A549 (cell line): ENCODE data around the gene CHST7. TPM values are rescaled to one million over a fixed set of nuclear protein-coding genes. Genes with fewer than 3 reads are reported as not detected.
A peak's percentile ranks its signal among the peaks of the same experiment; 100 is the strongest.

Experiments
- ATAC-seq, 2 experiments: fragments of 200-7000 bp in 1 of 2; fragments of >200 bp in 1 of 2; cut with Nextera tagmentation in 1 of 2; cut with Tn5 transposase in 1 of 2; 3 replicates each; pipeline versions ENCODE4 v1.8.0 to v1.9.1; 2018 to 2020; ENCODE audit warnings: mild to moderate bottlenecking in 1 of 2, moderate library complexity in 1 of 2
- CTCF ChIA-PET: fragments of 300-600 bp; sonication (Branson Sonifier 250); formaldehyde crosslinking; extraction: SDS; loops from one replicate; lab custom pipeline; 2021; ENCODE audit warnings: antibody characterized with exemption, inconsistent platforms; lab: Yijun Ruan, JAX
- POLR2A ChIA-PET: fragments of 350-600 bp; formaldehyde crosslinking; extraction: SDS; loops from one replicate; lab custom pipeline; 2021; ENCODE audit warnings: antibody characterized with exemption, inconsistent platforms; lab: Yijun Ruan, JAX
- DNase-seq, 2 experiments: peaks; one replicate each; pipeline versions ENCODE4 v3.0.0 to v3.0.0-alpha.2; 2011 to 2016; ENCODE audit warnings: low read depth in 1 of 2, low spot score in 1 of 2
- FAIRE-seq: peaks from 2 replicates; lab custom pipeline; 2011; peaks lifted over from hg19 to GRCh38; lab: Jason Lieb, UNC
- H3K27ac ChIP-seq, 2 experiments: fragments of >200 bp; sonication (Bioruptor Twin); formaldehyde crosslinking; 3 replicates each; pipeline ENCODE4 v1.5.1; 2016 to 2017
- H3K4me1 ChIP-seq: fragments of >200 bp; sonication (Bioruptor Twin); formaldehyde crosslinking; 3 replicates; pipeline ENCODE4 v1.6.1; 2016
- H3K4me2 ChIP-seq: fragments of >200 bp; sonication (Bioruptor Twin); formaldehyde crosslinking; 3 replicates; pipeline ENCODE4 v1.6.1; 2016
- H3K4me3 ChIP-seq: fragments of >200 bp; sonication (Bioruptor Twin); formaldehyde crosslinking; 3 replicates; pipeline ENCODE4 v1.5.1; 2016
- H3K9me3 ChIP-seq: fragments of >200 bp; sonication (Bioruptor Twin); formaldehyde crosslinking; 3 replicates; pipeline ENCODE4 v1.6.1; 2016
- BHLHE40 ChIP-seq: IDR thresholded peaks from 2 replicates; pipeline ENCODE4 v1.6.1; 2012; ENCODE audit warnings: low read depth, low read length, inconsistent platforms
- CHD2 ChIP-seq: fragments of 150-350 bp; IDR thresholded peaks from 2 replicates; pipeline ENCODE4 v1.6.1; 2014; ENCODE audit warnings: low read length; ENCODE audit not compliant: partially characterized antibody
- CHD4 ChIP-seq: fragments of 200-600 bp; sonication (generic); IDR thresholded peaks from 2 replicates; pipeline ENCODE4 v1.6.1; 2016; ENCODE audit warnings: antibody characterized with exemption, mild to moderate bottlenecking, borderline replicate concordance
- EHMT2 ChIP-seq: fragments of 200-600 bp; sonication (generic); IDR thresholded peaks from 2 replicates; pipeline ENCODE4 v1.6.1; 2016; ENCODE audit warnings: antibody characterized with exemption, low read depth, mild to moderate bottlenecking, moderate library complexity
- ESRRA ChIP-seq: fragments of 150-350 bp; IDR thresholded peaks from 2 replicates; pipeline ENCODE4 v1.6.1; 2014; ENCODE audit warnings: mild to moderate bottlenecking, low read length, borderline replicate concordance
- FOSB ChIP-seq: fragments of 250-450 bp; sonication (Bioruptor Pico); IDR thresholded peaks from 2 replicates; pipeline ENCODE4 v1.5.0; 2020; ENCODE audit warnings: mild to moderate bottlenecking, moderate library complexity
- FOSL2 ChIP-seq, 2 experiments: fragments of 450-650 bp in 1 of 2; fragments of >200 bp in 1 of 2; sonication (Bioruptor Twin) in 1 of 2; formaldehyde crosslinking; IDR thresholded peaks; 2 replicates each; pipeline versions ENCODE4 v1.5.0 to v1.6.1; 2016 to 2020; ENCODE audit warnings: mild to moderate bottlenecking in 1 of 2, moderate library complexity in 1 of 2
- HOXB13 ChIP-seq: fragments of 250-450 bp; sonication (Bioruptor Pico); IDR thresholded peaks from 2 replicates; pipeline ENCODE4 v1.5.0; 2020; ENCODE audit warnings: low read depth, mild to moderate bottlenecking, moderate library complexity
- HOXB5 ChIP-seq: fragments of 250-450 bp; sonication (Bioruptor Pico); IDR thresholded peaks from 2 replicates; pipeline ENCODE4 v1.5.0; 2020; ENCODE audit warnings: mild to moderate bottlenecking, moderate library complexity
- JUN ChIP-seq, 2 experiments: fragments of >200 bp; sonication (Bioruptor Twin); formaldehyde crosslinking; IDR thresholded peaks; 2 replicates in 1 of 2; 3 replicates in 1 of 2; pipeline ENCODE4 v1.6.1; 2016 to 2017
- KDM5A ChIP-seq: fragments of 200-600 bp; sonication (generic); IDR thresholded peaks from 2 replicates; pipeline ENCODE4 v1.6.1; 2016; ENCODE audit warnings: antibody characterized with exemption, mild to moderate bottlenecking
- MAZ ChIP-seq: fragments of 150-350 bp; IDR thresholded peaks from 2 replicates; pipeline ENCODE4 v1.6.1; 2014; ENCODE audit warnings: antibody characterized with exemption, low read depth, low read length, borderline replicate concordance
- NFE2L2 ChIP-seq: fragments of 150-350 bp; conservative IDR thresholded peaks from 2 replicates; pipeline ENCODE4 v1.6.1; 2014; ENCODE audit warnings: low read length
- NR3C1 ChIP-seq: fragments of >200 bp; sonication (Bioruptor Twin); formaldehyde crosslinking; IDR thresholded peaks from 3 replicates; pipeline ENCODE4 v1.6.1; 2017
- POLR2A ChIP-seq: IDR thresholded peaks from 2 replicates; pipeline ENCODE4 v1.6.1; 2012; ENCODE audit warnings: mild to moderate bottlenecking, low read length
- RAD21 ChIP-seq, 2 experiments: fragments of >200 bp in 1 of 2; sonication (Bioruptor Twin) in 1 of 2; formaldehyde crosslinking in 1 of 2; IDR thresholded peaks in 1 of 2; conservative IDR thresholded peaks in 1 of 2; 2 replicates in 1 of 2; 3 replicates in 1 of 2; pipeline ENCODE4 v1.6.1; 2012 to 2018; ENCODE audit warnings: inconsistent platforms in 1 of 2
- TFCP2L1 ChIP-seq: fragments of 250-450 bp; sonication (Bioruptor Pico); IDR thresholded peaks from 2 replicates; pipeline ENCODE4 v1.5.0; 2021; ENCODE audit warnings: mild to moderate bottlenecking
- ZFP36 ChIP-seq: fragments of 450-650 bp; IDR thresholded peaks from 2 replicates; pipeline ENCODE4 v1.6.1; 2014; ENCODE audit warnings: borderline replicate concordance; ENCODE audit not compliant: partially characterized antibody
- WGBS: methylation state at CpG from one replicate; pipeline ENCODE4 v1.1.6; 2017; ENCODE audit errors: missing lambda C conversion rate; 5-methylcytosine and 5-hydroxymethylcytosine counted together
- polyA plus RNA-seq, 4 experiments: library from polyadenylated mRNA; depleted of rRNA in 3 of 4; stranded (reverse); fragments of >200 nt; fragmentation: RNase III in 1 of 4; extraction: RNeasy Plus Mini Kit Qiagen cat#74134 plus additional on column Dnase treatment in 1 of 4; gene quantifications; 2 replicates in 3 of 4; 3 replicates in 1 of 4; pipeline ENCODE4 v1.2.3, GENCODE V29; 2011 to 2017
- TF ChIP-seq, protein P1 (sequence below): fragments of 150-350 bp; IDR thresholded peaks from 2 replicates; pipeline ENCODE4 v1.6.1; 2014; ENCODE audit warnings: low read depth, mild to moderate bottlenecking, low read length
- TF ChIP-seq, protein P2 (sequence below): fragments of 250-450 bp; sonication (Bioruptor Pico); IDR thresholded peaks from 2 replicates; pipeline ENCODE4 v1.5.0; 2020; ENCODE audit warnings: low read depth, mild to moderate bottlenecking, moderate library complexity
- TF ChIP-seq, protein P3 (sequence below): IDR thresholded peaks from 2 replicates; pipeline ENCODE4 v1.6.1; 2012
- TF ChIP-seq, protein P4 (sequence below): fragments of 200-600 bp; sonication (generic); IDR thresholded peaks from 2 replicates; pipeline ENCODE4 v1.6.1; 2016; ENCODE audit warnings: antibody characterized with exemption, mild to moderate bottlenecking, moderate library complexity
- TF ChIP-seq, protein P5 (sequence below): IDR thresholded peaks from 2 replicates; pipeline ENCODE4 v1.6.1; 2012

The CHST7 gene
- polyA plus RNA-seq, 2 of the 4 experiments (the other 2 are of a cell fraction): 6.5 to 18.8 TPM

DNA sequence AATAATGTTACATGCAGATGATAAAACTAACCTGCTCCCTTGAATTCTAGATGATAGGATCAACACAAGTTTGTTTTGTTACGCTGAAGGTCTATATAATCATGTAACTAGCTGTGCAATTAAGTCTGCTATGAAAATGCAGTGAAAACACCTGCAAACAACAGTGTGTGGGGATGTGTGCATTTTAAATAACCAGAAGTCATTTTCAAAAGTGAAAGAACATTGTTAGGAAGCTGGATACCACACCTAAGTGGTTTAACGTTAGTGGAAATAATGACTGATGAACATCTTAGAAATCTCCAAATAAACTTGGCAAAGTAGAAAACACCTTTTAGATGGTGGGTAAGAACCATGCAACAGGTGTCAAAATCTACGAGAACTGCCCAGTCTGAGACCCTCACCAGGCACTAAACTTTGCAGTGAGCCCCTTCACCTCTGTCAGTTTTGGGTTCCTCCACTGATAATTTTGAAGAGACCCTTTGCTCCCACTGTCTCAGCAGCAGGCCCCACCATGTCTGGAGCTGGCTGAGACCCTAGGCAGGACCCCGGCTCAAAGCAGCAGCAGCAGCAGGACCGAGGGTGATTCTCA is 36.6 kb downstream of the CHST7 start:
- DNase-seq (no peak), FAIRE-seq (peak; percentile 7), ATAC-seq (no peak)
- ChIA-PET POLR2A (no interaction called here), CTCF (interaction anchor here (0.9 to 1.7 kb wide), 3 partner anchors 9 to 76 kb away, joined by 3 to 5 read pairs (median 3); no protein-coding TSS in a partner anchor)
- H3K4me3 ChIP-seq: no peak overlapping the region
- WGBS: 98% methylated on average over 5 of the region's 5 CpGs
- TF ChIP-seq, protein P1, sequence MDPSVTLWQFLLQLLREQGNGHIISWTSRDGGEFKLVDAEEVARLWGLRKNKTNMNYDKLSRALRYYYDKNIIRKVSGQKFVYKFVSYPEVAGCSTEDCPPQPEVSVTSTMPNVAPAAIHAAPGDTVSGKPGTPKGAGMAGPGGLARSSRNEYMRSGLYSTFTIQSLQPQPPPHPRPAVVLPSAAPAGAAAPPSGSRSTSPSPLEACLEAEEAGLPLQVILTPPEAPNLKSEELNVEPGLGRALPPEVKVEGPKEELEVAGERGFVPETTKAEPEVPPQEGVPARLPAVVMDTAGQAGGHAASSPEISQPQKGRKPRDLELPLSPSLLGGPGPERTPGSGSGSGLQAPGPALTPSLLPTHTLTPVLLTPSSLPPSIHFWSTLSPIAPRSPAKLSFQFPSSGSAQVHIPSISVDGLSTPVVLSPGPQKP: no peak
- TF ChIP-seq FOSB (CRISPR knock-in tag): no peak
- H3K4me2 ChIP-seq: no peak overlapping the region
- no peak overlapping the region for H3K27ac ChIP-seq
- H3K9me3 ChIP-seq: no peaks in the 10 kb centered on the region
- H3K4me1 ChIP-seq: no peaks in the 10 kb centered on the region

DNA sequence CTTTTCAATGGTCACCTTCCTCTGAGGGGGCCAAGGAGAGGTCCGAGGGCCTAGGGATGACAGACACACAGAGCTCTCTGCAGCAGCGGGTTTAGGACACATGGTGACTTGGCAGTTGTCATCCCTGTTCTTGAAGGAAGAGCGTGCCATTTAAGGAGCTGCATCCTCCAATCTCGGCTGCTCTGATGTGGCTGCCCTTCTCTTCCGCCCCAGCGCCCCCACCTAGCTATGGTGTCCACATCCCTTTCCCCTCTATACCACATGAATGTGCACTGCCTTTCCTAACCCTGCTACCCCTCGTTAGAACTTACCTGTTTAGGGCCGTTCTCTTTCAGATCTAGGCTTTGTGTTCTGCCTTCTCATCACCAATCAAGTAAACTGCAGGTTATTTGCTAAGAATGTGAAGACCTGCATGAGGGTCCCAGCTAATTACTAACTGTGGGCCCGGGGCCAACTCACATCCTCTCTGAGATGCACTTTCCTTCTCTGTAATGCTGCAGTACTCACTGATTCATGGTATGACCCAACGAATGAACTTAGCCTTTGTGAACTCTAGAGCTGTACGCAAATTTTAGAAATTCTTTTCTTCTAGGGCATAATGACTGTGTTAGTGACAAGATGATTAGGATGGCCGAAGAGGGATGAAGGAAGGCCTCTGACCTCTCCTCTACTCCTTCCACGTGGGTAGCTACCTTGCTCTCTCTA is 38.2 kb downstream of the CHST7 start:
- H3K4me3 ChIP-seq: no peak overlapping the region
- H3K9me3 ChIP-seq: no peaks in the 10 kb centered on the region
- CTCF ChIA-PET: interaction anchor here (1.3 to 1.7 kb wide), 3 partner anchors 14 to 39 kb away, joined by 3 to 5 read pairs (median 4); no protein-coding TSS in a partner anchor
- no peak overlapping the region for H3K4me2 ChIP-seq
- POLR2A ChIA-PET: no interaction called here
- DNase-seq: no peak
- ATAC-seq: no peak
- no peaks in the 10 kb centered on the region for H3K4me1 ChIP-seq
- no peak overlapping the region for H3K27ac ChIP-seq
- WGBS: 87% methylated on average over 13 of the region's 13 CpGs
- TF ChIP-seq JUN (IDR thresholded peaks at IDR 0.05): no peak
- TF ChIP-seq KDM5A: no peak
- TF ChIP-seq RAD21 (conservative IDR thresholded peaks at IDR 0.05 in 1 of 2, IDR thresholded peaks at IDR 0.05 in 1 of 2): no peak
- TF ChIP-seq, protein P2, sequence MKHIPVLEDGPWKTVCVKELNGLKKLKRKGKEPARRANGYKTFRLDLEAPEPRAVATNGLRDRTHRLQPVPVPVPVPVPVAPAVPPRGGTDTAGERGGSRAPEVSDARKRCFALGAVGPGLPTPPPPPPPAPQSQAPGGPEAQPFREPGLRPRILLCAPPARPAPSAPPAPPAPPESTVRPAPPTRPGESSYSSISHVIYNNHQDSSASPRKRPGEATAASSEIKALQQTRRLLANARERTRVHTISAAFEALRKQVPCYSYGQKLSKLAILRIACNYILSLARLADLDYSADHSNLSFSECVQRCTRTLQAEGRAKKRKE (CRISPR knock-in tag): no peak
- TF ChIP-seq, protein P3, sequence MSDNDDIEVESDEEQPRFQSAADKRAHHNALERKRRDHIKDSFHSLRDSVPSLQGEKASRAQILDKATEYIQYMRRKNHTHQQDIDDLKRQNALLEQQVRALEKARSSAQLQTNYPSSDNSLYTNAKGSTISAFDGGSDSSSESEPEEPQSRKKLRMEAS: no peak
- TF ChIP-seq HOXB13 (CRISPR knock-in tag): no peak
- TF ChIP-seq MAZ: no peak
- no peak for TF ChIP-seq ZFP36
- TF ChIP-seq ESRRA: no peak
- TF ChIP-seq NR3C1: no peak
- TF ChIP-seq, protein P1: no peak
- TF ChIP-seq BHLHE40: no peak
- no peak for TF ChIP-seq CHD2
- TF ChIP-seq CHD4: no peak
- TF ChIP-seq, all 56 proteins: peak for 0
- FAIRE-seq: no peak

DNA sequence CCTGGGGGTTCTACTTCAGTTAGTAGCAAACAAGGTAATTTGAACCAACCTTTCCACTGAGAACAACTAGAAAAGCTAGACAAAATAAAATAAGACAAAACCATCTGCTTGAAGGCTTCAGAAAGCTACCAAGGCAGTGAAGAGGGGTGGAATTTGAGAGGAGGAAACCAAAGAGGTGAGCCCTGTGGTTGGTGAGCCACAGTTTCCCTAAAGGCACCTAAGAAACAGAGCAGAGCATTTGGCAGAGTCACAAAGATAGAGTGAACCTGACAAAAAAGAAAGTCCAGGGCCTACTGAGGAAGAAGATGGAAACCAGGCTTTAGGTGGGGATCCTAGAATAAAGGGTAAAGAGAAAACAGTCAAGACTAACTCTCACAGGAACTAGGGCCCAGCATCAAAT is 44.3 kb downstream of the CHST7 start:
- Histone ChIP-seq H3K4me1 (no peaks in the 10 kb centered on the region), H3K27ac (no peak overlapping the region), H3K4me2 (no peak overlapping the region), H3K9me3 (0 out of 3 replicates have a peak, but pooled peaks cover 5% of the 10 kb centered on the region), H3K4me3 (no peak overlapping the region)
- FAIRE-seq: no peak
- ATAC-seq: no peak
- POLR2A ChIA-PET: no interaction called here
- CTCF ChIA-PET: no interaction called here
- TF ChIP-seq TFCP2L1 (CRISPR knock-in tag): no peak
- no peak for TF ChIP-seq POLR2A
- TF ChIP-seq FOSL2 (IDR thresholded peaks at IDR 0.05): no peak
- no peak for TF ChIP-seq FOSL2 (CRISPR knock-in tag; IDR thresholded peaks at IDR 0.05)
- no peak for TF ChIP-seq EHMT2
- TF ChIP-seq, protein P4, sequence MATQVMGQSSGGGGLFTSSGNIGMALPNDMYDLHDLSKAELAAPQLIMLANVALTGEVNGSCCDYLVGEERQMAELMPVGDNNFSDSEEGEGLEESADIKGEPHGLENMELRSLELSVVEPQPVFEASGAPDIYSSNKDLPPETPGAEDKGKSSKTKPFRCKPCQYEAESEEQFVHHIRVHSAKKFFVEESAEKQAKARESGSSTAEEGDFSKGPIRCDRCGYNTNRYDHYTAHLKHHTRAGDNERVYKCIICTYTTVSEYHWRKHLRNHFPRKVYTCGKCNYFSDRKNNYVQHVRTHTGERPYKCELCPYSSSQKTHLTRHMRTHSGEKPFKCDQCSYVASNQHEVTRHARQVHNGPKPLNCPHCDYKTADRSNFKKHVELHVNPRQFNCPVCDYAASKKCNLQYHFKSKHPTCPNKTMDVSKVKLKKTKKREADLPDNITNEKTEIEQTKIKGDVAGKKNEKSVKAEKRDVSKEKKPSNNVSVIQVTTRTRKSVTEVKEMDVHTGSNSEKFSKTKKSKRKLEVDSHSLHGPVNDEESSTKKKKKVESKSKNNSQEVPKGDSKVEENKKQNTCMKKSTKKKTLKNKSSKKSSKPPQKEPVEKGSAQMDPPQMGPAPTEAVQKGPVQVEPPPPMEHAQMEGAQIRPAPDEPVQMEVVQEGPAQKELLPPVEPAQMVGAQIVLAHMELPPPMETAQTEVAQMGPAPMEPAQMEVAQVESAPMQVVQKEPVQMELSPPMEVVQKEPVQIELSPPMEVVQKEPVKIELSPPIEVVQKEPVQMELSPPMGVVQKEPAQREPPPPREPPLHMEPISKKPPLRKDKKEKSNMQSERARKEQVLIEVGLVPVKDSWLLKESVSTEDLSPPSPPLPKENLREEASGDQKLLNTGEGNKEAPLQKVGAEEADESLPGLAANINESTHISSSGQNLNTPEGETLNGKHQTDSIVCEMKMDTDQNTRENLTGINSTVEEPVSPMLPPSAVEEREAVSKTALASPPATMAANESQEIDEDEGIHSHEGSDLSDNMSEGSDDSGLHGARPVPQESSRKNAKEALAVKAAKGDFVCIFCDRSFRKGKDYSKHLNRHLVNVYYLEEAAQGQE: no peak
- no peak for TF ChIP-seq NFE2L2
- TF ChIP-seq HOXB5 (CRISPR knock-in tag): no peak
- TF ChIP-seq, protein P5, sequence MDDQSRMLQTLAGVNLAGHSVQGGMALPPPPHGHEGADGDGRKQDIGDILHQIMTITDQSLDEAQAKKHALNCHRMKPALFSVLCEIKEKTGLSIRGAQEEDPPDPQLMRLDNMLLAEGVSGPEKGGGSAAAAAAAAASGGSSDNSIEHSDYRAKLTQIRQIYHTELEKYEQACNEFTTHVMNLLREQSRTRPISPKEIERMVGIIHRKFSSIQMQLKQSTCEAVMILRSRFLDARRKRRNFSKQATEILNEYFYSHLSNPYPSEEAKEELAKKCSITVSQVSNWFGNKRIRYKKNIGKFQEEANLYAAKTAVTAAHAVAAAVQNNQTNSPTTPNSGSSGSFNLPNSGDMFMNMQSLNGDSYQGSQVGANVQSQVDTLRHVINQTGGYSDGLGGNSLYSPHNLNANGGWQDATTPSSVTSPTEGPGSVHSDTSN: no peak
- TF ChIP-seq ZFP36: no peak
- no peak for DNase-seq
